Measurements from ENCODE around the gene ODAD4.

Gene ODAD4

GRCh38 chr17:41942626-41943373 lies 12.4 kb downstream of the ODAD4 start:
- no peak for DNase-seq

- no peak for DNase-seq
Measured at GRCh38 chr17:41943492-41943891, 13.1 kb downstream of the ODAD4 start.

DNA sequence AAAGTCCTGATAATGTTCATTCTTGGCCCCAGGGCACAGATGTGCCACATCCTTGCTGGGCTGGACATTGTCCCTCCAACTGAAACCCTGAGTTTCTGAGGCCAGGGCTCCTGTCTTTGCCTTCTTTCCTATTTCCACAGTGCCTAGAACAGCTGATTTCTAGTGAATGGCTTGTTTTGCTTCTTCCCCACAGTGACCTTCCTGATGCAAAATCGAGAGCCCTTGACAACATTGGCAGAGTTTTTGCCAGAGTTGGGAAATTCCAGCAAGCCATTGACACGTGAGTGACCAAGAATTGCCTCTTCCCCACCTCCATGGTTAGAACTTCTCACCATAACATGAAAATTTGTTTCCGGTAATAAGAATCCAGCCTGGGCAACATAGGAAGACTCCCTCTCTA lies 14.5 kb downstream of the ODAD4 start:
- DNase-seq: no peak

DNA sequence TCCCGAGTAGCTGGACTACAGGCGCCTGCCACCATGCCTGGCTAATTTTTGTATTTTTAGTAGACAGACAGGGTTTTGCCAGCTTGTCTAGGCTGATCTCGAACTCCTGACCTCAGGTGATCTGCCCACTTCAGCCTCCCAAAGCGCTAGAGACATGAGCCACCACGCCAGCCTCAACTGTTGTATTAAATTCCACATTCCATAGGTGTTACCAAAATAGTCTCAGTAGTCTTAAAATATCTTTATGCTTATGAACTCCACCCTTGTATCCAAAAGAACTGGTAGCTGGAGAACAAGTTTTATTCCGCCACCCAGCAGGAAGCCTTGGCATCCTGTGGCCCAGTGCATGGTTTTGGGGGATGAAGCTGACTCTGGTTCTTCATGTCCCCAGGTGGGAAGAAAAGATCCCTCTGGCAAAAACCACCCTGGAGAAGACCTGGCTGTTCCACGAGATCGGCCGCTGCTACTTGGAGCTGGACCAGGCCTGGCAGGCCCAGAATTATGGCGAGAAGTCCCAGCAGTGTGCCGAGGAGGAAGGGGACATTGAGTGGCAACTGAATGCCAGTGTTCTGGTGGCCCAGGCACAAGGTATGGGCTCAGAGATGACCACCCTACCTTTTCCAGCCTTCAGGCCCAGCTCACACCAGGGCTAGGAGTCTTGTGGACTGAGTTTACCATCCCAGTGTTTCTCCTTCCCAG lies 18.5 kb downstream of the ODAD4 start:
- no peak for DNase-seq

DNA sequence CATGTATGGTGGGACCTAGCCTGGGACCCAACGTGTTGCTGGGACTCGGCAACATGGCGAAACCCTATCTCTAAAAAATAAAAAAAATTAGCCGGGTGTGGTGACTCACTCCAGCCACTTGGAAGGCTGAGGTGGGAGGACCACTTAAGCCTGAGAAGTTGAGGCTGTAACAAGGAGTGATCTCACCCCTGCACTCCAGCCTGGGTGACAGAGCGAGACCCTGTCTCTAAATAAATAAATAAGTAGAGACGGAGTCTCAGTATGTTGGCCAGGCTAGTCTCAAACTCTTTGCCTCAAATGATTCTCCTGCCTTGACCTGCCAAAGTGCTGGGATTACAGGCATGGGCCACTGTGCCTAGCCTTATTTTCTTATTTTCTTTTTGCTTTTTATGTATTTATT lies 26.1 kb downstream of the ODAD4 start:
- DNase-seq: no peak

GRCh38 chr17:41957031-41957868 lies 26.8 kb downstream of the ODAD4 start:
- no peak for DNase-seq

GRCh38 chr17:41957869-41958439 lies 27.5 kb downstream of the ODAD4 start:
- DNase-seq: no peak

GRCh38 chr17:41959030-41959335 lies 28.6 kb downstream of the ODAD4 start:
- DNase-seq: no peak

- DNase-seq: peak in 1 of 3 experiments; percentile 7
Measured at GRCh38 chr17:41959336-41960095, 29.1 kb downstream of the ODAD4 start.

- no peak for DNase-seq
Measured at GRCh38 chr17:41962111-41962510, 31.7 kb downstream of the ODAD4 start.

- peak; percentile 37 to 76 (median 50) for DNase-seq
Measured at GRCh38 chr17:41962768-41963434, 32.5 kb downstream of the ODAD4 start.

- DNase-seq: peak; percentile 88 to 96 (median 89)
Measured at GRCh38 chr17:41965694-41966462, 35.5 kb downstream of the ODAD4 start.

- DNase-seq: peak; percentile 92 to 93 (median 93)
Measured at GRCh38 chr17:41966463-41967140, 36.2 kb downstream of the ODAD4 start, which contains the start of gene CNP. Gene CNP (plus strand): TSS chr17:41966795. CDS start chr17:41966885, 90 bp downstream.

DNA sequence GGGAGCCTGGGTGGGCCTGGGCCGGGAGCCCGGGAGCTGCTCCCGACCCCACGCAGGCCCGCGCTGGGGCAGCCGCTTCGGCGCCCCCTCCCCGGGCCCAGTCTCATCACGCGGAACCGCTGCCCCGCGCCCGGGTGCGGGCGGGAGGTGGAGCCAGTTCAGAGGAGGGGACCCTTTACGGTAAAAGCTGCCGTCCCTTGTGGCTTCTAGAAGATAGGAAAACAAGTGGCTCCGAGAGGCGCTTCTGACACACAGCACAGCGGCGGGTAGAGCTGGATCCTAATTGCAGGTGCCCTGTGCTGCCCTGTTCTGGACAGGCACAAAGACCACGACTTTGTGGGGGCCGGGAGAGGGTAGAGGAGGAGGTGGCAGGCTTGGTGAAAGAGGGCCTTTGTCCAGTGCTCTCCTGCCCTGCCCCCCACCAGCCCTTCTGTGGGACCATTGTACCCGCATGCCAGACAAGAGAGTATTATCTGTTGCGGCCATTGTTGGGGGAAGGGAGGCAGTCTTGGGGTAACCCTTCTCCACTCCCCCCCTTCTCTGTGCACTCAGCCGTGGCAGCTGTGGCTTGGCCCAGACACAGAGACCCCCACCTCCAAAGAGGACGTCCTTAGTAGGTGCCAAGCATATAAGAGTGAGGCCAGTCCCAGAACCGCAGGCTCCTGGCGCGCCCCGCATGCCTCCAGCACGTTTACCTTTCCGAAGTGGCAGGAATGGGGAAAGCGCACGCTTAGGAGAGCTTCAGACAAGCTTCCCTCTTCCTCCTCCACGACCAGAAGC lies 36.9 kb downstream of the ODAD4 start:
- DNase-seq: peak; percentile 26 to 67 (median 40)

GRCh38 chr17:41967921-41968578 lies 37.6 kb downstream of the ODAD4 start:
- no peak for DNase-seq

GRCh38 chr17:41968676-41969075 lies 38.3 kb downstream of the ODAD4 start:
- no peak for DNase-seq

DNA sequence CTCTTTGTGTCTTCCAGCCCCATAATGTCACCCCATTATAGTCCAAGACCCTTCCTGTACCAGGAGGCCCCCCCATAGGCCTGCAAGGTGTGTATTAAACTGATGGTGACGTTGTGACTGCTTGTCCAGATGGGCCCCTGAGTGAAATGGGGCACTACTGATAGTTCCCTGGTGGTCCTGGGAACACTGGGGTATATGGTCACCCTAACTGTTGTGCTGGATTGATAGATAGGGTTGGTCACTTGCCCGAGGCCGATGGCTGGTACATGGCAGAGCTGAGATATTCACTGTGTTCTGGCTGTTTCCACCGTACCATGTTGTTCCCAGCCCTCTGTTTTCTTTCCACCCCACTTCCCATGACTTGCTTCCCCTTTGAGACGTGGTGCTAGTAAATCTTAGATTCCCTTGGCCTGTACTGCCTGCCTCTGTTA lies 40.5 kb downstream of the ODAD4 start:
- no peak for DNase-seq

GRCh38 chr17:41971721-41972523 lies 41.5 kb downstream of the ODAD4 start:
- no peak for DNase-seq
